Neutrophil (primary cell): Measurements from ENCODE around the gene PIEZO1.

Experiments used
- H3K27ac ChIP-seq: fragments of 200-600 bp; sonication (generic); 2 replicates; pipeline ENCODE4 v1.5.1; 2016; ENCODE audit warnings: mild to moderate bottlenecking, moderate library complexity
- H3K27me3 ChIP-seq: fragments of 200-600 bp; sonication (generic); 2 replicates; pipeline ENCODE4 v1.6.0; 2016; ENCODE audit warnings: mild to moderate bottlenecking
- H3K36me3 ChIP-seq: fragments of 200-600 bp; sonication (generic); 2 replicates; pipeline ENCODE4 v1.5.1; 2017
- H3K4me1 ChIP-seq, 2 experiments: fragments of 200-600 bp in 1 of 2; sonication (generic) in 1 of 2; 1 replicate in 1 of 2; 2 replicates in 1 of 2; pipeline versions ENCODE4 v1.5.1 to v1.6.1; 2013 to 2016; ENCODE audit warnings: low read depth in 1 of 2, low read length in 1 of 2, mild to moderate bottlenecking in 1 of 2, moderate library complexity in 1 of 2; ENCODE audit not compliant: control insufficient read depth in 1 of 2, insufficient read depth in 1 of 2
- H3K4me3 ChIP-seq, 2 experiments: fragments of 200-600 bp in 1 of 2; sonication (generic) in 1 of 2; 1 replicate in 1 of 2; 2 replicates in 1 of 2; pipeline ENCODE4 v1.5.1; 2013 to 2016; ENCODE audit warnings: low read depth in 1 of 2, low read length in 1 of 2, mild to moderate bottlenecking in 1 of 2, moderate library complexity in 1 of 2
- H3K9me3 ChIP-seq: fragments of 200-600 bp; sonication (generic); 2 replicates; pipeline ENCODE4 v1.5.1; 2016
- CTCF ChIP-seq: fragments of 200-600 bp; sonication (generic); IDR thresholded peaks from 2 replicates; pipeline ENCODE4 v1.5.1; 2016; ENCODE audit warnings: antibody characterized with exemption

Gene PIEZO1

GRCh38 chr16:88771294-88771772 lies 13.7 kb downstream of the PIEZO1 start:
- H3K4me3 ChIP-seq, result peak overlapping the region; percentile 12 to 38
- H3K36me3 ChIP-seq, result no peaks in the 10 kb centered on the region
- H3K27ac ChIP-seq, result no peak overlapping the region
- H3K9me3 ChIP-seq, result no peaks in the 10 kb centered on the region
- H3K27me3 ChIP-seq, result no peaks in the 10 kb centered on the region
- H3K4me1 ChIP-seq, result peaks cover 11 to 21% of the 10 kb centered on the region in 2 experiments
- TF ChIP-seq CTCF, result no peak

GRCh38 chr16:88770461-88771293 lies 14.3 kb downstream of the PIEZO1 start:
- Histone ChIP-seq H3K4me3 (peak overlapping the region; percentile 12 to 38), H3K27me3 (no peaks in the 10 kb centered on the region), H3K4me1 (peaks cover 11 to 21% of the 10 kb centered on the region in 2 experiments), H3K27ac (no peak overlapping the region), H3K9me3 (no peaks in the 10 kb centered on the region), H3K36me3 (no peaks in the 10 kb centered on the region)
- TF ChIP-seq CTCF, result no peak

- H3K4me3 ChIP-seq, result no peak overlapping the region
- H3K9me3 ChIP-seq, result no peaks in the 10 kb centered on the region
- no peaks in the 10 kb centered on the region for H3K36me3 ChIP-seq
- H3K27ac ChIP-seq, result no peak overlapping the region
- TF ChIP-seq CTCF, result no peak
- peaks cover 11 to 21% of the 10 kb centered on the region in 2 experiments for H3K4me1 ChIP-seq
- H3K27me3 ChIP-seq, result no peaks in the 10 kb centered on the region
These were observed 15.2 kb downstream of the PIEZO1 start for GRCh38 chr16:88769617-88770460.

- Histone ChIP-seq H3K4me1 (peaks cover 11 to 21% of the 10 kb centered on the region in 2 experiments), H3K36me3 (no peaks in the 10 kb centered on the region), H3K4me3 (no peak overlapping the region), H3K27ac (no peak overlapping the region), H3K9me3 (no peaks in the 10 kb centered on the region), H3K27me3 (no peaks in the 10 kb centered on the region)
- no peak for TF ChIP-seq CTCF
These were observed 16.8 kb downstream of the PIEZO1 start for GRCh38 chr16:88768071-88768783.

- H3K27me3 ChIP-seq, result no peaks in the 10 kb centered on the region
- no peak for TF ChIP-seq CTCF
- H3K4me3 ChIP-seq, result no peak overlapping the region
- H3K9me3 ChIP-seq, result no peaks in the 10 kb centered on the region
- no peaks in the 10 kb centered on the region for H3K36me3 ChIP-seq
- no peak overlapping the region for H3K27ac ChIP-seq
- H3K4me1 ChIP-seq, result peaks cover 11 to 21% of the 10 kb centered on the region in 2 experiments
These were observed 17.4 kb downstream of the PIEZO1 start for GRCh38 chr16:88767546-88768070.
